ENCODE data around the gene ETV6. TPM values are rescaled to one million over a fixed set of nuclear protein-coding genes. Genes with fewer than 3 reads are reported as not detected.

Gene ETV6
- total RNA-seq, 1 donor: 11.2 TPM

DNA sequence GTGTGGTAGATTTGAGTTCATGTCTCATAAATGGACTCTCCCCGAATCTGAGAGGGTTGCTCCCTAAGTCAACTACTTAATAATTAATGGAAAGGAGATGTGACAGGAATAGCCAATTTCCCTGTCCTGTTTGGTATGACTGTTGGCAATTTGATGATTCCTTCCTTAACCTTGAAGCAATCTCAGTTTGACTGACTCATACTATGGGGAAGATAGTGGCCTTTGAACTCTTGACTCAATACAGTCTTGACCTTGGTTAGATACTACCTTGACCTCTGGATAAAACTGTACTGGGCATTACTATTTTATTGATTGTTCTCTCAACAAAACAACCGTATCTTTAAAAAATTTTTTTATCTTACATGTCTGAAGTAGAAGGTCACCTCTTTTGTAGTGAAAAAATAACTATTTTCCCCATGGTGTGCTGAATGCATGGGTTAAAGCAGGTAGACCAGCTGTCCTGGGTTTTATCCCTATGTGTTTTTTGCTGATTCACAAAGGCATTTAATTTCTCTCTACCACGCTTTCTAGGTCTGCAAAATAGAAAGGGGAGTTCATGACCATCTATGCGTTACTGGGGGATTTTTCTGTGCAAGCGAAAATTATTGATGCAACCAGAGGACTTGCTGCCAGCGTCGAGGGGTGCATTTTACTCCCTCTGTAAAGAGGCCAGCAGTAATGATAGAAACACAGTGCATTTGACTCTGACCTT, 80.1 kb downstream of the ETV6 start:
- DNase-seq (ENCODE audit: low read depth): no peak
- TF ChIP-seq, protein P1, sequence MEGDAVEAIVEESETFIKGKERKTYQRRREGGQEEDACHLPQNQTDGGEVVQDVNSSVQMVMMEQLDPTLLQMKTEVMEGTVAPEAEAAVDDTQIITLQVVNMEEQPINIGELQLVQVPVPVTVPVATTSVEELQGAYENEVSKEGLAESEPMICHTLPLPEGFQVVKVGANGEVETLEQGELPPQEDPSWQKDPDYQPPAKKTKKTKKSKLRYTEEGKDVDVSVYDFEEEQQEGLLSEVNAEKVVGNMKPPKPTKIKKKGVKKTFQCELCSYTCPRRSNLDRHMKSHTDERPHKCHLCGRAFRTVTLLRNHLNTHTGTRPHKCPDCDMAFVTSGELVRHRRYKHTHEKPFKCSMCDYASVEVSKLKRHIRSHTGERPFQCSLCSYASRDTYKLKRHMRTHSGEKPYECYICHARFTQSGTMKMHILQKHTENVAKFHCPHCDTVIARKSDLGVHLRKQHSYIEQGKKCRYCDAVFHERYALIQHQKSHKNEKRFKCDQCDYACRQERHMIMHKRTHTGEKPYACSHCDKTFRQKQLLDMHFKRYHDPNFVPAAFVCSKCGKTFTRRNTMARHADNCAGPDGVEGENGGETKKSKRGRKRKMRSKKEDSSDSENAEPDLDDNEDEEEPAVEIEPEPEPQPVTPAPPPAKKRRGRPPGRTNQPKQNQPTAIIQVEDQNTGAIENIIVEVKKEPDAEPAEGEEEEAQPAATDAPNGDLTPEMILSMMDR (IDR thresholded peaks at IDR 0.05; ENCODE audit: insufficient read depth, low read depth, low read length): no peak
- H3K4me3 ChIP-seq (ENCODE audit: low read depth, low read length): no peak overlapping the region

DNA sequence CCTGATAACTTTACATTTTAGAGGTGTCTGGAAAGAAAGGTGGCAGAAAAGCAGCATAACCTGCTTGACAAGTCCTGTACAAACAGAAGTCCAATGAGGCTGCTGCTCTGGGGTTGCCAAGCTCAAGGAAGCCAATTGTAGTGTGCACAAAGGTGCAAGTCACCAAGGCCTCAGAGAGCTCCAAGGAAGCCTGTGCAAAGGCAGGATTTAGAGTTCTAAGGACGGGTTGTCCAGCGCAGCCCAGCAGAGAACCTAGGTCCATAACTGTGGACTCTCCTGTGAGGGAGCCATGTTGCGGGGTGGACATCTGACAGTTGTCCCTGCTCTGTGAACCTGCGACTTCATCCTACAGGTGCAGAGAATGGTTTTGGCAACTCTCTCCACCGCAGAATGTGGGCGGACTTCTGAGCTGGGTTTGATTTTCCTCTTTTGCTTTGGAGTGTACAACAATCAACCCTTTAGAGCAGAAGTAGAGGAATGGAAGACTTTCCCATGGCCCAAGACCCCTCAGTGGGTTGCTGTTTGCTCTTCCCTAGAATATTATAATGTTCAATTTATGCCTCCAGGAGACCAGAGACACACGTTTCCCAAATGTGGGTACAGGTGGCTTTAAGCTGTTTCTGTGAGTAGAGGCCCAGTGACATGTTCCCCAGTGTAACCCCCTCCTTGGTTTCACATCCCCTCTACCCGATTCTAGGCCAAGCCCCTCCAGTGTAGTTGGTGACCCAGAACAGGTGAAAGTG, 81.0 kb downstream of the ETV6 start:
- no peak overlapping the region for H3K4me3 ChIP-seq (ENCODE audit: low read depth, low read length)
- DNase-seq (ENCODE audit: low read depth): no peak
- TF ChIP-seq, protein P1 (IDR thresholded peaks at IDR 0.05; ENCODE audit: insufficient read depth, low read depth, low read length): no peak

DNA sequence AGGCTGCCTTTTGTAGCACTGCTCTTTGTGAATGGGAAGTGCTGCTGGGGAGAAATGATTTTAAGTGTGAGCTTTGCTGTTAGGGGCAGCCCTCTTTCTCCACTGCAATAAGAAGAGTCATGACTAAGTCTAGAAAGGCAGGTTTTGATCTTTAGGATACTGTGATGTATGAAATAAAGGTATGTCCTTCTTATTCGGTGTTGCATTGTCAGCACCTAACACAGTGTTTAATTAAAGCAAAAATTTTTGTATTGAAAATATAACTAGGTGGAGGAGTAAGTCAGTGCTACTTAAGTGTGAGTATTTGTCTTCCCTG, 81.5 kb downstream of the ETV6 start:
- no peak overlapping the region for H3K4me3 ChIP-seq (ENCODE audit: low read depth, low read length)
- DNase-seq (ENCODE audit: low read depth): no peak
- TF ChIP-seq, protein P1 (IDR thresholded peaks at IDR 0.05; ENCODE audit: insufficient read depth, low read depth, low read length): no peak

- TF ChIP-seq, protein P1 (IDR thresholded peaks at IDR 0.05; ENCODE audit: insufficient read depth, low read depth, low read length): no peak
- peak; percentile 50 for DNase-seq (ENCODE audit: low read depth)
Observed at GRCh38 chr12:11731455-11731854, 82.0 kb downstream of the ETV6 start.

DNA sequence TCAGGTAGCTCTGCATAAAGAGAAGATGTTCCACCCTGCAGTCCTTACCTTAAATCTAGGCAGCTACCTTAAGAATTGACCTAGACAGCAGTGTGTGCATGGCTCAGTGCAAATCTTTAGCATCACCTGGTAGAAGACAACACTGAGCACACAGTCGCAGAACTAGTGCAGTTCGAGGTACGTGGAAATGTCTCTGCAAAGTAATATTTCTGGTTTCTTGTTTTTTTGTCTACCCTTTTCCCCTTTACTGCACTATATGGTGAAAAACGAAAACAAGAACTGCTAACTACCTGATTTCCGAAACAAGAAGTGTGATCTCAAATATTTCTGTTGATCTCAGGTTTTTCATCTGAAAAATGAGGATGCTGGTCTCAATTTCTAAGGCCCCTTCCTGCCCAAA, 82.5 kb downstream of the ETV6 start:
- TF ChIP-seq, protein P1 (IDR thresholded peaks at IDR 0.05; ENCODE audit: insufficient read depth, low read depth, low read length): no peak
- no peak for DNase-seq (ENCODE audit: low read depth)
- H3K4me3 ChIP-seq (ENCODE audit: low read depth, low read length): no peak overlapping the region

More at GRCh38 chr12:11731455-11731854, 82.0 kb downstream of the ETV6 start:
- H3K4me3 ChIP-seq (ENCODE audit: low read depth, low read length): no peak overlapping the region

GRCh38 chr12:11732715-11733114, 83.2 kb downstream of the ETV6 start:
- TF ChIP-seq, protein P1 (IDR thresholded peaks at IDR 0.05; ENCODE audit: insufficient read depth, low read depth, low read length): no peak
- no peak for DNase-seq (ENCODE audit: low read depth)
- H3K4me3 ChIP-seq (ENCODE audit: low read depth, low read length): no peak overlapping the region
